H1 (cell line): ENCODE results near the gene RRAS2. TPM values are rescaled to one million over a fixed set of nuclear protein-coding genes. Genes with fewer than 3 reads are reported as not detected.

ENCODE experiments used
- CTCF ChIA-PET: fragments of 300-600 bp; sonication (Branson Sonifier 250); formaldehyde crosslinking; loops from one replicate; lab custom pipeline; 2021; ENCODE audit not compliant: partially characterized antibody; lab: Charles Lee
- POLR2A ChIA-PET: fragments of 300-600 bp; sonication (Branson Sonifier 250); formaldehyde crosslinking; loops from one replicate; lab custom pipeline; 2021; ENCODE audit warnings: inconsistent platforms; ENCODE audit not compliant: partially characterized antibody; lab: Charles Lee
- DNase-seq, 2 experiments: peaks; one replicate each; pipeline versions ENCODE4 v3.0.0 to v3.0.0-alpha.2; 2010 to 2022; ENCODE audit warnings: low spot score in 2 of 2, low read depth in 1 of 2, mixed read lengths in 1 of 2
- FAIRE-seq: peaks from 2 replicates; lab custom pipeline; 2011; peaks lifted over from hg19 to GRCh38; lab: Jason Lieb, UNC
- H2AFZ ChIP-seq: 2 replicates; pipeline ENCODE4 v1.8.1; 2012; ENCODE audit warnings: low read length, inconsistent platforms
- H2AK5ac ChIP-seq: 2 replicates; pipeline ENCODE4 v1.6.1; 2013; ENCODE audit warnings: low read depth, low read length
- H2BK120ac ChIP-seq: replicated peaks from 2 replicates; pipeline ENCODE3; 2013; ENCODE audit warnings: low read depth, low read length, inconsistent platforms
- H2BK12ac ChIP-seq: 2 replicates; pipeline ENCODE4 v1.6.1; 2013; ENCODE audit warnings: low read depth, low read length
- H2BK15ac ChIP-seq: 2 replicates; pipeline ENCODE4 v1.6.1; 2013; ENCODE audit warnings: low read length
- H2BK20ac ChIP-seq: 2 replicates; pipeline ENCODE4 v1.6.1; 2013; ENCODE audit warnings: low read length
- H2BK5ac ChIP-seq: 2 replicates; pipeline ENCODE4 v1.6.1; 2013; ENCODE audit warnings: low read depth, low read length
- H3K14ac ChIP-seq: 2 replicates; pipeline ENCODE4 v1.6.1; 2013; ENCODE audit warnings: inconsistent platforms; ENCODE audit not compliant: insufficient read length
- H3K18ac ChIP-seq: 2 replicates; pipeline ENCODE4 v1.6.1; 2013; ENCODE audit warnings: low read length; ENCODE audit errors: extremely low read depth
- H3K23ac ChIP-seq: 2 replicates; pipeline ENCODE4 v1.6.1; 2013; ENCODE audit warnings: inconsistent platforms; ENCODE audit not compliant: insufficient read length
- H3K23me2 ChIP-seq: 2 replicates; pipeline ENCODE4 v1.6.1; 2013; ENCODE audit warnings: low read depth, low read length
- H3K27ac ChIP-seq: 2 replicates; pipeline ENCODE4 v1.6.1; 2011; ENCODE audit warnings: low read depth, low read length, inconsistent platforms
- H3K27me3 ChIP-seq, 4 experiments: replicated peaks in 1 of 4; 1 replicate in 1 of 4; 2 replicates in 3 of 4; pipeline versions ENCODE4 v1.6.1 to v1.8.1; 2011 to 2013; ENCODE audit warnings: low read length in 3 of 4, mild to moderate bottlenecking in 3 of 4, inconsistent platforms in 2 of 4, mixed read lengths in 2 of 4, moderate library complexity in 1 of 4; ENCODE audit not compliant: control insufficient read depth in 3 of 4, insufficient read depth in 3 of 4; ENCODE audit errors: extremely low read depth in 1 of 4
- H3K36me3 ChIP-seq, 4 experiments: 2 replicates each; pipeline versions ENCODE4 v1.6.1 to v1.8.1; 2011 to 2013; ENCODE audit warnings: mild to moderate bottlenecking in 4 of 4, low read length in 3 of 4, moderate library complexity in 2 of 4, control low read depth in 1 of 4, inconsistent platforms in 1 of 4; ENCODE audit not compliant: insufficient read depth in 4 of 4, control insufficient read depth in 2 of 4
- H3K4ac ChIP-seq: replicated peaks from 2 replicates; pipeline ENCODE3; 2013; ENCODE audit warnings: low read length, low read depth, mixed read lengths, inconsistent platforms; ENCODE audit not compliant: insufficient read length
- H3K4me1 ChIP-seq, 4 experiments: replicated peaks in 1 of 4; 1 replicate in 1 of 4; 2 replicates in 3 of 4; pipeline versions ENCODE4 v1.6.1 to v1.8.1; 2011 to 2013; ENCODE audit warnings: low read length in 3 of 4, inconsistent platforms in 2 of 4, mixed read lengths in 1 of 4; ENCODE audit not compliant: insufficient read depth in 4 of 4, control insufficient read depth in 3 of 4
- H3K4me2 ChIP-seq, 2 experiments: 2 replicates each; pipeline versions ENCODE4 v1.6.1 to v1.8.1; 2011 to 2013; ENCODE audit warnings: low read depth in 2 of 2, low read length in 2 of 2, control low read depth in 1 of 2, inconsistent platforms in 1 of 2, mild to moderate bottlenecking in 1 of 2; ENCODE audit not compliant: insufficient read depth in 1 of 2
- H3K4me3 ChIP-seq, 4 experiments: fragments of 200-600, 300-600 bp in 1 of 4; sonication (generic), shearing (Covaris generic), sonication (Bioruptor Twin) in 1 of 4; 2 replicates each; pipeline versions ENCODE4 v1.5.1 to v1.8.1; 2011 to 2016; ENCODE audit warnings: low read length in 4 of 4, low read depth in 3 of 4, control low read depth in 2 of 4, inconsistent platforms in 2 of 4, mild to moderate bottlenecking in 2 of 4, mixed read lengths in 1 of 4, moderate library complexity in 1 of 4; ENCODE audit not compliant: insufficient read depth in 2 of 4; ENCODE audit errors: extremely low read depth in 1 of 4
- H3K56ac ChIP-seq: replicated peaks from 2 replicates; pipeline ENCODE3; 2013; ENCODE audit warnings: low read depth, mild to moderate bottlenecking, mixed read lengths, low read length, inconsistent platforms; ENCODE audit not compliant: insufficient read length
- H3K79me1 ChIP-seq: 2 replicates; pipeline ENCODE4 v1.6.1; 2013; ENCODE audit warnings: low read depth, low read length, control low read depth
- H3K79me2 ChIP-seq, 2 experiments: 2 replicates each; pipeline versions ENCODE4 v1.6.1 to v1.8.1; 2012 to 2013; ENCODE audit warnings: low read length in 2 of 2, mild to moderate bottlenecking in 2 of 2, inconsistent platforms in 1 of 2; ENCODE audit not compliant: insufficient read depth in 2 of 2, control insufficient read depth in 1 of 2
- H3K9ac ChIP-seq, 4 experiments: replicated peaks in 1 of 4; 1 replicate in 1 of 4; 2 replicates in 3 of 4; pipeline versions ENCODE4 v1.6.1 to v1.8.1; 2011 to 2013; ENCODE audit warnings: low read depth in 3 of 4, low read length in 3 of 4, control low read depth in 2 of 4, mild to moderate bottlenecking in 2 of 4, moderate library complexity in 2 of 4, inconsistent platforms in 1 of 4; ENCODE audit errors: extremely low read depth in 1 of 4
- H3K9me3 ChIP-seq, 2 experiments: 2 replicates each; pipeline versions ENCODE4 v1.6.1 to v1.8.1; 2012 to 2013; ENCODE audit warnings: mild to moderate bottlenecking in 2 of 2, moderate library complexity in 2 of 2, control low read depth in 1 of 2, inconsistent platforms in 1 of 2, low read depth in 1 of 2, low read length in 1 of 2, mixed read lengths in 1 of 2; ENCODE audit not compliant: insufficient read depth in 2 of 2
- H4K20me1 ChIP-seq, 2 experiments: replicated peaks in 1 of 2; 2 replicates each; pipeline versions ENCODE3 to v1.8.1; 2011 to 2013; ENCODE audit warnings: inconsistent platforms in 2 of 2, low read length in 2 of 2, mild to moderate bottlenecking in 1 of 2; ENCODE audit not compliant: insufficient read depth in 2 of 2, control insufficient read depth in 1 of 2
- H4K5ac ChIP-seq: 2 replicates; pipeline ENCODE4 v1.6.1; 2013; ENCODE audit warnings: low read length, low read depth, mixed read lengths, inconsistent platforms; ENCODE audit not compliant: insufficient read length
- H4K8ac ChIP-seq: 2 replicates; pipeline ENCODE4 v1.8.0; 2013; ENCODE audit warnings: mild to moderate bottlenecking, moderate library complexity, low read length, inconsistent platforms; ENCODE audit not compliant: insufficient read depth; ENCODE audit errors: extremely low read depth
- H4K91ac ChIP-seq: replicated peaks from 2 replicates; pipeline ENCODE3; 2013; ENCODE audit warnings: low read length, mixed read lengths, inconsistent platforms; ENCODE audit not compliant: insufficient read length
- CTBP2 ChIP-seq: IDR thresholded peaks from 2 replicates; pipeline ENCODE4 v1.7.0; 2011; ENCODE audit warnings: borderline replicate concordance, mild to moderate bottlenecking, moderate library complexity, mixed read lengths, low read length; ENCODE audit not compliant: insufficient read depth, insufficient read length
- CTCF ChIP-seq, 3 experiments: IDR thresholded peaks; 1 replicate in 2 of 3; 2 replicates in 1 of 3; pipeline versions ENCODE4 v1.5.1 to v1.6.1; 2011; ENCODE audit warnings: low read length in 3 of 3, mild to moderate bottlenecking in 3 of 3, inconsistent platforms in 2 of 3, low read depth in 1 of 3, moderate library complexity in 1 of 3; ENCODE audit not compliant: insufficient read depth in 1 of 3; ENCODE audit errors: control extremely low read depth in 1 of 3
- EGR1 ChIP-seq: IDR thresholded peaks from 2 replicates; pipeline ENCODE4 v1.6.1; 2011; ENCODE audit warnings: low read depth, low read length, borderline replicate concordance
- FOSL1 ChIP-seq: IDR thresholded peaks from 2 replicates; pipeline ENCODE4 v1.6.1; 2011; ENCODE audit warnings: mild to moderate bottlenecking, low read depth, low read length, moderate library complexity; ENCODE audit not compliant: insufficient read depth
- HDAC2 ChIP-seq, 2 experiments: fragments of 300-600 bp in 1 of 2; sonication (generic) in 1 of 2; IDR thresholded peaks; 2 replicates each; pipeline ENCODE4 v1.6.1; 2011 to 2012; ENCODE audit warnings: low read depth in 2 of 2, low read length in 2 of 2, mild to moderate bottlenecking in 2 of 2, moderate library complexity in 2 of 2, borderline replicate concordance in 1 of 2, inconsistent platforms in 1 of 2
- HDAC6 ChIP-seq: IDR thresholded peaks from one replicate; pipeline ENCODE4 v1.7.1; 2012; ENCODE audit warnings: low read depth, mild to moderate bottlenecking, inconsistent platforms, low read length, moderate library complexity
- JUN ChIP-seq: IDR thresholded peaks from 2 replicates; pipeline ENCODE4 v1.6.1; 2011; ENCODE audit warnings: low read depth, mild to moderate bottlenecking, improper control_type of control experiment, low read length
- JUND ChIP-seq: IDR thresholded peaks from 2 replicates; pipeline ENCODE4 v1.6.1; 2011; ENCODE audit warnings: mild to moderate bottlenecking, improper control_type of control experiment, low read length
- KDM1A ChIP-seq: fragments of 200-600, 300-600 bp; sonication (generic); IDR thresholded peaks from 2 replicates; pipeline ENCODE4 v1.7.1; 2016; ENCODE audit warnings: mild to moderate bottlenecking, low read length, borderline replicate concordance
- KDM5A ChIP-seq: fragments of 200-600 bp; IDR thresholded peaks from 2 replicates; pipeline ENCODE4 v1.7.1; 2012; ENCODE audit warnings: mild to moderate bottlenecking, low read length, inconsistent platforms, mixed read lengths
- RBBP5 ChIP-seq: IDR thresholded peaks from 2 replicates; pipeline ENCODE4 v1.7.1; 2012; ENCODE audit warnings: low read depth, mild to moderate bottlenecking, inconsistent platforms, low read length, moderate library complexity, borderline replicate concordance
- SIRT6 ChIP-seq: IDR thresholded peaks from one replicate; pipeline ENCODE4 v1.7.1; 2012; ENCODE audit warnings: low read length, inconsistent platforms
- TCF12 ChIP-seq: IDR thresholded peaks from 2 replicates; pipeline ENCODE4 v1.6.1; 2011; ENCODE audit warnings: low read depth, mild to moderate bottlenecking, low read length
- polyA plus RNA-seq, 7 experiments: library from polyadenylated mRNA; depleted of rRNA in 3 of 7; stranded (reverse) in 5 of 7; unstranded in 2 of 7; fragments of >200 nt in 5 of 7; fragments of 200-250 nt in 2 of 7; gene quantifications; 1 replicate in 5 of 7; 2 replicates in 1 of 7; 4 replicates in 1 of 7; pipeline versions ENCODE4 v1.2.1 to v1.2.3, GENCODE V29; 2011 to 2013; ENCODE audit warnings: missing spikeins in 2 of 7, mixed read lengths in 2 of 7
- total RNA-seq: library from RNA; stranded (reverse); fragmentation: NEBNext Ultra II Directional; extraction: Animal tissue kit (Norgen Biotek cat#: 25700); gene quantifications from 2 replicates; pipeline ENCODE4 v1.2.1, GENCODE V29; 2021

The RRAS2 gene
- total and polyA plus RNA-seq, 2 of the 8 experiments (the other 6 are each of a cell fraction or from before 2014, with no cell fraction given) = 72.3 to 234 TPM

- CTCF ChIA-PET = interaction anchor here (0.6 to 3.6 kb wide), 8 partner anchors 8 to 468 kb away, joined by 3 to 10 read pairs (median 5); no protein-coding TSS in a partner anchor
- Histone ChIP-seq H3K36me3 (no peaks in the 10 kb centered on the region), H3K4me3 (no peak overlapping the region), H3K4ac (no peak overlapping the region), H3K4me2 (no peak overlapping the region), H3K9ac (no peak overlapping the region), H2AFZ (no peak overlapping the region), H2AK5ac (no peak overlapping the region), H2BK120ac (no peak overlapping the region), H3K79me1 (no peaks in the 10 kb centered on the region), H4K5ac (no peak overlapping the region), H4K20me1 (no peaks in the 10 kb centered on the region), H3K14ac (no peak overlapping the region), H3K56ac (no peak overlapping the region), H4K8ac (no peak overlapping the region), H3K18ac (no peak overlapping the region), H2BK12ac (no peak overlapping the region), H2BK15ac (no peak overlapping the region), H3K27me3 (peaks cover 0 to 3% (median 0%) of the 10 kb centered on the region in 4 experiments; a peak in 1 of 7 replicates), H2BK20ac (no peak overlapping the region), H3K79me2 (no peaks in the 10 kb centered on the region), H3K9me3 (no peaks in the 10 kb centered on the region), H2BK5ac (no peak overlapping the region), H3K4me1 (no peaks in the 10 kb centered on the region), H3K27ac (no peak overlapping the region), H3K23me2 (peaks cover 3% of the 10 kb centered on the region; the same call in 1 of the 2 replicates), H3K23ac (no peak overlapping the region), H4K91ac (no peak overlapping the region)
- no peak for DNase-seq
- FAIRE-seq = no peak
- POLR2A ChIA-PET = no interaction called here
- no peak for TF ChIP-seq RBBP5
- no peak for TF ChIP-seq TCF12
- no peak for TF ChIP-seq KDM5A
- no peak for TF ChIP-seq JUN
- TF ChIP-seq JUND = no peak
- no peak for TF ChIP-seq SIRT6
- TF ChIP-seq FOSL1 = no peak
- no peak for TF ChIP-seq EGR1
- no peak for TF ChIP-seq CTBP2
- TF ChIP-seq HDAC6 = no peak
- no peak for TF ChIP-seq KDM1A
- TF ChIP-seq CTCF (IDR thresholded peaks at IDR 0.05; ENCODE audit: control extremely low read depth in 1 of 3, insufficient read depth in 1 of 3, low read depth in 1 of 3, low read length in 3 of 3) = no peak
- TF ChIP-seq HDAC2 (IDR thresholded peaks at IDR 0.05; ENCODE audit: borderline replicate concordance in 1 of 2, low read depth in 2 of 2, low read length in 2 of 2) = no peak
Observed at GRCh38 chr11:14240221-14240620, 118.8 kb downstream of the RRAS2 start.
